Measurements from ENCODE around the gene ARHGAP8.
A peak's percentile ranks its signal among the peaks of the same experiment; 100 is the strongest.

The ARHGAP8 gene

GRCh38 chr22:44862981-44863860 is 110.8 kb downstream of the ARHGAP8 start:
- no peak for DNase-seq

- no peak for DNase-seq
These were observed 113.0 kb downstream of the ARHGAP8 start for GRCh38 chr22:44865193-44866057.

GRCh38 chr22:44869196-44869595 is 116.8 kb downstream of the ARHGAP8 start:
- DNase-seq = no peak

- DNase-seq = peak; percentile 12
These were observed 117.6 kb downstream of the ARHGAP8 start for GRCh38 chr22:44870021-44870420.

GRCh38 chr22:44871782-44872181 is 119.4 kb downstream of the ARHGAP8 start:
- DNase-seq = no peak

GRCh38 chr22:44876921-44877320 is 124.5 kb downstream of the ARHGAP8 start:
- DNase-seq = no peak

- DNase-seq = no peak
These were observed 126.3 kb downstream of the ARHGAP8 start for GRCh38 chr22:44878483-44879300.

- DNase-seq = no peak
These were observed 126.9 kb downstream of the ARHGAP8 start for GRCh38 chr22:44879301-44879680.

GRCh38 chr22:44880610-44881290 is 128.4 kb downstream of the ARHGAP8 start:
- no peak for DNase-seq

- DNase-seq = no peak
These were observed 129.2 kb downstream of the ARHGAP8 start for GRCh38 chr22:44881624-44882023.

GRCh38 chr22:44882226-44882905 is 130.0 kb downstream of the ARHGAP8 start:
- no peak for DNase-seq

GRCh38 chr22:44883011-44883421 is 130.6 kb downstream of the ARHGAP8 start:
- DNase-seq = no peak

- DNase-seq = no peak
These were observed 132.2 kb downstream of the ARHGAP8 start for GRCh38 chr22:44884562-44884961.

GRCh38 chr22:44884968-44885805 is 132.8 kb downstream of the ARHGAP8 start:
- peak; percentile 5 for DNase-seq

- DNase-seq = no peak
These were observed 133.5 kb downstream of the ARHGAP8 start for GRCh38 chr22:44885806-44886360.

GRCh38 chr22:44887941-44888366 is 135.6 kb downstream of the ARHGAP8 start:
- DNase-seq = no peak

GRCh38 chr22:44888491-44889254 is 136.3 kb downstream of the ARHGAP8 start:
- no peak for DNase-seq

GRCh38 chr22:44889255-44889878 is 137.0 kb downstream of the ARHGAP8 start:
- DNase-seq = peak; percentile 4
